Liver (tissue), 9 donors: ENCODE measurements around the gene ATM. TPM values are rescaled to one million over a fixed set of nuclear protein-coding genes. Genes with fewer than 3 reads are reported as not detected.

Experiments used
- DNase-seq: peaks from one replicate; pipeline ENCODE4 v3.0.0-alpha.2; 2017; ENCODE audit warnings: low spot score
- H3K27ac ChIP-seq, 2 donors: one replicate each; pipeline ENCODE4 v1.7.0; 2013; ENCODE audit warnings: inconsistent platforms in 2 of 2, low read length in 2 of 2, control low read depth in 1 of 2, low read depth in 1 of 2, mild to moderate bottlenecking in 1 of 2
- H3K27me3 ChIP-seq, 4 donors: one replicate each; pipeline versions ENCODE4 v1.6.1 to v1.7.0; 2013; ENCODE audit warnings: low read length in 3 of 4, inconsistent platforms in 1 of 4, mild to moderate bottlenecking in 1 of 4, moderate library complexity in 1 of 4; ENCODE audit not compliant: control insufficient read depth in 4 of 4, insufficient read depth in 4 of 4
- H3K36me3 ChIP-seq, 4 donors: one replicate each; pipeline versions ENCODE4 v1.6.1 to v1.7.0; 2013; ENCODE audit warnings: low read length in 3 of 4, mild to moderate bottlenecking in 3 of 4, low read depth in 1 of 4, moderate library complexity in 1 of 4; ENCODE audit not compliant: control insufficient read depth in 4 of 4, insufficient read depth in 3 of 4
- H3K4me1 ChIP-seq, 4 donors: one replicate each; pipeline versions ENCODE4 v1.6.1 to v1.7.0; 2013; ENCODE audit warnings: low read length in 3 of 4, mild to moderate bottlenecking in 3 of 4, moderate library complexity in 1 of 4; ENCODE audit not compliant: control insufficient read depth in 4 of 4, insufficient read depth in 4 of 4
- H3K4me3 ChIP-seq, 3 donors: one replicate each; pipeline versions ENCODE4 v1.6.1 to v1.7.0; 2013; ENCODE audit warnings: low read length in 3 of 3, control low read depth in 1 of 3, low read depth in 1 of 3, mild to moderate bottlenecking in 1 of 3
- H3K9ac ChIP-seq, 2 donors: one replicate each; pipeline ENCODE4 v1.7.0; 2013; ENCODE audit warnings: low read length in 2 of 2, mild to moderate bottlenecking in 2 of 2, moderate library complexity in 2 of 2, control low read depth in 1 of 2, low read depth in 1 of 2
- H3K9me3 ChIP-seq, 4 donors: one replicate each; pipeline versions ENCODE4 v1.6.1 to v1.7.0; 2013; ENCODE audit warnings: low read length in 3 of 4; ENCODE audit not compliant: control insufficient read depth in 4 of 4
- CTCF ChIP-seq: fragments of 150-350 bp; IDR thresholded peaks from 2 replicates; pipeline ENCODE4 v1.5.1; 2017; ENCODE audit warnings: improper control_type of control experiment, low read depth, low read length; ENCODE audit not compliant: missing input control
- EGR1 ChIP-seq, 2 donors: IDR thresholded peaks; 2 replicates each; pipeline ENCODE4 v1.6.1; 2016 to 2018; ENCODE audit warnings: antibody characterized with exemption in 2 of 2, low read depth in 2 of 2
- FOXA1 ChIP-seq: IDR thresholded peaks from 2 replicates; pipeline ENCODE4 v1.6.1; 2016; ENCODE audit warnings: antibody characterized with exemption
- FOXA2 ChIP-seq: IDR thresholded peaks from 2 replicates; pipeline ENCODE4 v1.6.1; 2016; ENCODE audit warnings: antibody characterized with exemption
- GABPA ChIP-seq, 2 donors: IDR thresholded peaks in 1 of 2; conservative IDR thresholded peaks in 1 of 2; 2 replicates each; pipeline ENCODE4 v1.6.1; 2016; ENCODE audit warnings: antibody characterized with exemption in 2 of 2, mild to moderate bottlenecking in 1 of 2, moderate library complexity in 1 of 2
- HNF4A ChIP-seq, 2 donors: conservative IDR thresholded peaks; 2 replicates each; pipeline ENCODE4 v1.6.1; 2016; ENCODE audit warnings: antibody characterized with exemption in 2 of 2, mild to moderate bottlenecking in 2 of 2
- HNF4G ChIP-seq: IDR thresholded peaks from 2 replicates; pipeline ENCODE4 v1.6.1; 2016; ENCODE audit warnings: antibody characterized with exemption
- JUND ChIP-seq, 2 donors: IDR thresholded peaks; 2 replicates each; pipeline ENCODE4 v1.6.1; 2016; ENCODE audit warnings: antibody characterized with exemption in 2 of 2
- MAX ChIP-seq: IDR thresholded peaks from 2 replicates; pipeline ENCODE4 v1.6.1; 2016; ENCODE audit warnings: antibody characterized with exemption
- NR2F2 ChIP-seq: IDR thresholded peaks from 2 replicates; pipeline ENCODE4 v1.6.1; 2016; ENCODE audit warnings: antibody characterized with exemption
- REST ChIP-seq: IDR thresholded peaks from 2 replicates; pipeline ENCODE4 v1.6.1; 2016; ENCODE audit warnings: antibody characterized with exemption, mild to moderate bottlenecking
- RXRA ChIP-seq, 2 donors: IDR thresholded peaks; 2 replicates each; pipeline ENCODE4 v1.6.1; 2017 to 2018; ENCODE audit warnings: antibody characterized with exemption in 2 of 2, mild to moderate bottlenecking in 1 of 2
- SP1 ChIP-seq: IDR thresholded peaks from 2 replicates; pipeline ENCODE4 v1.6.1; 2018; ENCODE audit warnings: antibody characterized with exemption, mild to moderate bottlenecking
- TAF1 ChIP-seq: conservative IDR thresholded peaks from 2 replicates; pipeline ENCODE4 v1.6.1; 2016; ENCODE audit warnings: antibody characterized with exemption, mild to moderate bottlenecking
- YY1 ChIP-seq: IDR thresholded peaks from 2 replicates; pipeline ENCODE4 v1.6.1; 2016; ENCODE audit warnings: antibody characterized with exemption, mild to moderate bottlenecking
- WGBS: extraction: QIAGEN DNeasy Blood & Tissue Kit; methylation state at CpG from one replicate; pipeline ENCODE4 v1.1.7; 2013; 5-methylcytosine and 5-hydroxymethylcytosine counted together
- polyA plus RNA-seq, 2 donors: library from polyadenylated mRNA; stranded (reverse) in 1 of 2; unstranded in 1 of 2; fragments of 200-250 nt in 1 of 2; fragments of >200 nt in 1 of 2; fragmentation: Nextera tagmentation in 1 of 2; extraction: Ambion mirVana in 1 of 2; gene quantifications; one replicate each; pipeline versions ENCODE4 v1.2.1 to v1.2.3, GENCODE V29; 2013 to 2015
- total RNA-seq, 2 donors: library from RNA; depleted of rRNA; stranded (reverse); fragments of >200 nt; gene quantifications; one replicate each; pipeline ENCODE4 v1.2.3, GENCODE V29; 2014
- TF ChIP-seq, protein P1 (sequence below): IDR thresholded peaks from 2 replicates; pipeline ENCODE4 v1.6.1; 2016; ENCODE audit warnings: antibody characterized with exemption
- TF ChIP-seq, protein P2 (sequence below): IDR thresholded peaks from 2 replicates; pipeline ENCODE4 v1.6.1; 2016; ENCODE audit warnings: antibody characterized with exemption
- donor health status: healthy.
- donor health status: healthy.
- donor health status: healthy.
- donor health status: healthy.
- donor health status: healthy.

The ATM gene
- total and polyA plus RNA-seq, 4 donors: 9.9 to 65.7 (median 20.9) TPM

GRCh38 chr11:108213784-108214183, 9.1 kb upstream of the ATM start:
- Histone ChIP-seq H3K27ac (no peak overlapping the region), H3K9ac (no peak overlapping the region), H3K4me3 (no peak overlapping the region), H3K36me3 (peaks cover 0 to 4% (median 1%) of the 10 kb centered on the region in 4 donors), H3K27me3 (no peaks in the 10 kb centered on the region), H3K9me3 (no peaks in the 10 kb centered on the region), H3K4me1 (peaks cover 0 to 4% (median 3%) of the 10 kb centered on the region in 4 donors)
- TF ChIP-seq YY1 (no peak), MAX (no peak), FOXA1 (no peak), TAF1 (no peak), CTCF (no peak), REST (no peak), EGR1 (IDR thresholded peaks at IDR 0.05; ENCODE audit: low read depth in 2 of 2) (no peak), JUND (IDR thresholded peaks at IDR 0.05) (no peak), GABPA (IDR thresholded peaks at IDR 0.05 in 1 of 2, conservative IDR thresholded peaks at IDR 0.05 in 1 of 2) (no peak), FOXA2 (no peak), HNF4A (conservative IDR thresholded peaks at IDR 0.05) (no peak), RXRA (IDR thresholded peaks at IDR 0.05) (no peak), HNF4G (no peak), NR2F2 (no peak), SP1 (no peak)
- TF ChIP-seq, protein P1, sequence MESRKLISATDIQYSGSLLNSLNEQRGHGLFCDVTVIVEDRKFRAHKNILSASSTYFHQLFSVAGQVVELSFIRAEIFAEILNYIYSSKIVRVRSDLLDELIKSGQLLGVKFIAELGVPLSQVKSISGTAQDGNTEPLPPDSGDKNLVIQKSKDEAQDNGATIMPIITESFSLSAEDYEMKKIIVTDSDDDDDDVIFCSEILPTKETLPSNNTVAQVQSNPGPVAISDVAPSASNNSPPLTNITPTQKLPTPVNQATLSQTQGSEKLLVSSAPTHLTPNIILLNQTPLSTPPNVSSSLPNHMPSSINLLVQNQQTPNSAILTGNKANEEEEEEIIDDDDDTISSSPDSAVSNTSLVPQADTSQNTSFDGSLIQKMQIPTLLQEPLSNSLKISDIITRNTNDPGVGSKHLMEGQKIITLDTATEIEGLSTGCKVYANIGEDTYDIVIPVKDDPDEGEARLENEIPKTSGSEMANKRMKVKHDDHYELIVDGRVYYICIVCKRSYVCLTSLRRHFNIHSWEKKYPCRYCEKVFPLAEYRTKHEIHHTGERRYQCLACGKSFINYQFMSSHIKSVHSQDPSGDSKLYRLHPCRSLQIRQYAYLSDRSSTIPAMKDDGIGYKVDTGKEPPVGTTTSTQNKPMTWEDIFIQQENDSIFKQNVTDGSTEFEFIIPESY: no peak
- TF ChIP-seq, protein P2, sequence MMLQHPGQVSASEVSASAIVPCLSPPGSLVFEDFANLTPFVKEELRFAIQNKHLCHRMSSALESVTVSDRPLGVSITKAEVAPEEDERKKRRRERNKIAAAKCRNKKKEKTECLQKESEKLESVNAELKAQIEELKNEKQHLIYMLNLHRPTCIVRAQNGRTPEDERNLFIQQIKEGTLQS: no peak
- DNase-seq: no peak
- WGBS: 79% methylated on average over 2 of the region's 2 CpGs

GRCh38 chr11:108216988-108217387, 5.9 kb upstream of the ATM start:
- no peak overlapping the region for H3K9ac ChIP-seq
- no peak for TF ChIP-seq SP1
- TF ChIP-seq NR2F2: no peak
- TF ChIP-seq TAF1: no peak
- TF ChIP-seq, protein P2: no peak
- peaks cover 0 to 3% (median 0%) of the 10 kb centered on the region in 4 donors for H3K36me3 ChIP-seq
- no peak overlapping the region for H3K27ac ChIP-seq
- 43% methylated on average over 4 of the region's 4 CpGs for WGBS
- peaks cover 4 to 17% (median 7%) of the 10 kb centered on the region in 4 donors for H3K4me1 ChIP-seq
- H3K4me3 ChIP-seq: no peak overlapping the region
- DNase-seq: no peak
- no peaks in the 10 kb centered on the region for H3K27me3 ChIP-seq
- no peaks in the 10 kb centered on the region for H3K9me3 ChIP-seq
